ENCODE measurements around the gene RPS26.
"Not testable (repeated sequence)": the region's sequence is repeated elsewhere in the genome, so short reads cannot be mapped to it uniquely, and the experiment has no call there.

Gene RPS26

DNA sequence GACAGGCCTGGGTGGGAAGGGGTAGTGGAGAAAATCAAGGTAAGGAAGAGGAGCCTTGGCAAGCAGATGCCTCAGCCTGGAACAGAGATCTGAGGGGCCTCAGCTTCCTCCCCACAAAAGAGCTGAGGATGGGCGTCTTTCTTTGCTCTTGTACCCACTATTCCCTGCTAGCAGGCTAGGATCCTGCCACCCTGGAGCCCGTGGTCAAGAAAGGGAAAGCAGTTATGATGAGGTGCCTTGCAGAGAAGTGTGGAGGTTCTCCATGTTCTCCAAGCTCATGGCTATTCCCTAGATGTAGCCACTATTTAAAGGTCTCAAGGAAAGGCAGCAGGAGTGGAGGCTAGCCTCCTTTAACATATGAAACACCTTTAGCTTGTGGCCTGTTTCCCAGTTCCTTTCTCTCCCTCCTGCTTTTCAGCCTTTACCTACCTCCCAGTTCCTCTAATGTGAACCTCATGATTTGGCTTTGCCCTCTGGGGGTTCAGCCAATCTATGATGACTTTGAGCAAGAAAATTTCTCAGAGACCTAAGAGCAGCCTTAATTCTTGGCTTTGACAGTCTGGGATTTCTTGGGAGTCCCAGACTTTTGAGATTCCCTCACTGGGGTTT is 19.7 kb upstream of the RPS26 start:
- no peak for DNase-seq (ENCODE audit: low read depth)

DNA sequence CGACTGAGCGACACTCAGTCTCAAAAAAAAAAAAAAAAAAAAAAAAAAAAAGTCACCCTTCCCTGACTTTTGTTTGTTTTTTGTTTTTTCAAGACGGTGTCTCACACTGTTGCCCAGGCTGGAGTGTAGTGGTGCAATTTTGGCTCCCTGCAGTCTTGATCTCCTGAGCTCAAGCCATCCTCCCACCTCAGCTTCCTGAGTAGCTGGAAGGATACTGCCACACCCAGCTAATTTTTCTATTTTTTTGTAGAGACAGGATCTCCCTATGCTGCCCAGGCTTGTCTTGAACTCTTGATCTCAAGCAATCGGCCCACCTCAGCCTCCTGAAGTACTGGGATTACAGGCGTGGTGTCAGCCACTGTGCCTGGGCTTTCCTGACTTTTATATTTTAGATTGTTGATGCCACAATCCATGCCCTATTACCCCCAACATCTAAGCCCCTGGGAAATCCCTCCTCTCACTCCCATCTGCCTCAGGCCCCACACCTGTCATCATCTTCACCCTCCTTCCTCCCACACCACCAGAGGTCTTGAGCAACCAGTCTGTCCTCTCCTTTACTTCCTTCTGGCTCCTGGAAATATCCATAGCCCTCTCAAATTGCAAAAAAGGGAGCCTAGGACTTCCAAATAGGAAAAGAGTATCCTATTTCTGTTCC is 13.1 kb upstream of the RPS26 start:
- DNase-seq (ENCODE audit: low read depth), result no peak

GRCh38 chr12:56029166-56029519 is 12.6 kb upstream of the RPS26 start:
- no peak for DNase-seq (ENCODE audit: low read depth)

GRCh38 chr12:56029666-56030293 is 11.9 kb upstream of the RPS26 start:
- no peak for DNase-seq (ENCODE audit: low read depth)

GRCh38 chr12:56031987-56032386 is 9.7 kb upstream of the RPS26 start:
- no peak for DNase-seq (ENCODE audit: low read depth)

- DNase-seq (ENCODE audit: low read depth), result no peak
Measured at GRCh38 chr12:56034586-56035332, 7.0 kb upstream of the RPS26 start.

DNA sequence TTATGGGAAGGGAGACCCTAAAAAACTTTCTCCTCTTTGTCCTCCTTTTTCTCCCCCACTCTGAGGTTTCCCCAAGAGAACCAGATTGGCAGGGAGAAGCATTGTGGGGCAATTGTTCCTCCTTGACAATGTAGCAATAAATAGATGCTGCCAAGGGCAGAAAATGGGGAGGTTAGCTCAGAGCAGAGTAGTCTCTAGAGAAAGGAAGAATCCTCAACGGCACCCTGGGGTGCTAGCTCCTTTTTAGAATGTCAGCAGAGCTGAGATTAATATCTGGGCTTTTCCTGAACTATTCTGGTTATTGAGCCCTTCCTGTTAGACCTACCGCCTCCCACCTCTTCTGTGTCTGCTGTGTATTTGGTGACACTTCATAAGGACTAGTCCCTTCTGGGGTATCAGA is 4.6 kb upstream of the RPS26 start:
- DNase-seq (ENCODE audit: low read depth), result no peak

GRCh38 chr12:56038022-56038655 is 3.6 kb upstream of the RPS26 start:
- no peak for DNase-seq (ENCODE audit: low read depth)

GRCh38 chr12:56040151-56040550 is 1.6 kb upstream of the RPS26 start:
- no peak for DNase-seq (ENCODE audit: low read depth)

DNA sequence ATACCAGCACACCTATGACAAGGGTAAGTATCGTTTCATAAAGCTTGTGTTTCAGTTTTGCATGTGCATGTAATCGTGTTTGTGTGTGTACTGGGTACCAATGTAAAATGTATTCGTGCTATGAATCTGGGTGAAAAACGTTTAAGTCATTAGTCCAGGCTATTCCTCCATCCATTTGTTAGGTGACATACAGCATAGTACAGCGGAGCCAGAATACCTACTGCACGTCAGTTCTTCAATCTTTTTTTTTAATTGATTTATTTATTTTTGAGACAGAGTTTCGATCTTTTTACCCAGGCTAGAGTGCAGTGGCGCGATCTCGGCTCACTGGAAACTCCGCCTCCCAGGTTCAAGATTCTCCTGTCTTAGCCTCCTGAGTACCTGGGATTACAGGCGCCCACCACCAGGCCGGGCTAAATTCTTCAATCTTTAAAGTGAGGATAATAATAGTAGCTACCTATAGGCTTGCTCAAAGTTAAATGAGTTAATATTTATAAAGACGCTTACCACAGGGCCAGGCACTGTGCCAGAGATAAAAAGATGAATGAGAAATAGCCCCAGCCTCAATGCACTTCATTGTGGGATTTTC is 661 bp upstream of the RPS26 start:
- no peak for DNase-seq (ENCODE audit: low read depth)

DNA sequence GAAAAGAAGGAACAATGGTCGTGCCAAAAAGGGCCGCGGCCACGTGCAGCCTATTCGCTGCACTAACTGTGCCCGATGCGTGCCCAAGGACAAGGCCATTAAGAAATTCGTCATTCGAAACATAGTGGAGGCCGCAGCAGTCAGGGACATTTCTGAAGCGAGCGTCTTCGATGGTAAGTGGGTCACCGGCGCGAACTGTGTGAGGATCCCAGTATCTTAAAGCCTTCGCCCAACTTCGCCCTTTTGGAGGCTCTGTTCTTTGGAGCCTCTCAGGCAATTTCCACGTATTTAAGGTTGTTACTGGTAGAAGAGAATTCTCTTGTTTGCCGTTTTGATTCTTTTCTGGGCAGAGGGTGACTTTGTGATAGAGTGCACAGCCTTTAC is 704 bp downstream of the RPS26 start:
- not testable (repeated sequence) for DNase-seq (ENCODE audit: low read depth)

GRCh38 chr12:56042843-56043242 is 1.1 kb downstream of the RPS26 start:
- DNase-seq (ENCODE audit: low read depth), result no peak

- DNase-seq (ENCODE audit: low read depth), result no peak
Measured at GRCh38 chr12:56046027-56046780, 4.5 kb downstream of the RPS26 start.

GRCh38 chr12:56053407-56053893 is 11.7 kb downstream of the RPS26 start:
- no peak for DNase-seq (ENCODE audit: low read depth)

- not testable (repeated sequence) for DNase-seq (ENCODE audit: low read depth)
Measured at GRCh38 chr12:56059964-56060363, 18.2 kb downstream of the RPS26 start.

GRCh38 chr12:56061982-56062381 is 20.3 kb downstream of the RPS26 start:
- DNase-seq (ENCODE audit: low read depth), result no peak

- DNase-seq (ENCODE audit: low read depth), result no peak
Measured at GRCh38 chr12:56062996-56063395, 21.3 kb downstream of the RPS26 start.

DNA sequence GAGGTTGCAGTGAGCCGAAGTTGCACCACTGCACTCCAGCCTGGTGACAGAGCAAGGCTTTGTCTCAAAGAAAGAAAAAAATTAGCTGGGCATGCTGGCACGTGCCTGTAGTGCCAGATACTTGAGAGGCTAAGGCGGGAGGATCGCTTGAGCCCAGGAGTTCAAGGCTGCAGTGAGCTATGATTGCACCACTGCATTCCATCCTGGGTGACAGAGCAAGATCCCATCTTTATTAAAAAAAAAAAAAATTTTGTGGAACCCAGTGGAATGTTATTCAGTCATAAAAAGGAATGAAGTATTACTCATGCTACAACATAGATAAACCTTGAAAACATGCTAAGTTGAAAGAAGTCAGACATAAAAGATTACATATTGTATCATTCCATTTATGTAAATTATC is 29.9 kb downstream of the RPS26 start:
- no peak for DNase-seq (ENCODE audit: low read depth)

DNA sequence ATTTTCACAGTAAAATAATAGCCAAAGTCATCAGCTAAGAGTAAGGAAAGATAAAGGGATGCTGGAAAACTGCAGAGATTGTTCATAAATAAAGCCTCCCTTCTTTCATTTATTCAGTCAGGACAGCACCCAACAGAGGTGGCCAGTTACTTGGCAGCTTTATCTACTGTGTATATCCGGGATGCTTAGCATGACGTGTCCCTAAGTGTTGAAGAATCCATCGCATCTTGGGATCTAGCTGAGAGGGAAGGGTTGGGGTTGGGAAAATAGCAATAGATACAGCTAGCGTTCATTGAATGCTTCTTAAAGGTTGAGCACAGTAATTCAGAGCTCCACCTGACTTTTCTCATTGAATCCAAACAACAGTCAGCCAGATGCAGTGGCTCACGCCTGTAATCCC is 32.7 kb downstream of the RPS26 start:
- no peak for DNase-seq (ENCODE audit: low read depth)

- DNase-seq (ENCODE audit: low read depth), result not testable (repeated sequence)
Measured at GRCh38 chr12:56077966-56078365, 36.2 kb downstream of the RPS26 start.

DNA sequence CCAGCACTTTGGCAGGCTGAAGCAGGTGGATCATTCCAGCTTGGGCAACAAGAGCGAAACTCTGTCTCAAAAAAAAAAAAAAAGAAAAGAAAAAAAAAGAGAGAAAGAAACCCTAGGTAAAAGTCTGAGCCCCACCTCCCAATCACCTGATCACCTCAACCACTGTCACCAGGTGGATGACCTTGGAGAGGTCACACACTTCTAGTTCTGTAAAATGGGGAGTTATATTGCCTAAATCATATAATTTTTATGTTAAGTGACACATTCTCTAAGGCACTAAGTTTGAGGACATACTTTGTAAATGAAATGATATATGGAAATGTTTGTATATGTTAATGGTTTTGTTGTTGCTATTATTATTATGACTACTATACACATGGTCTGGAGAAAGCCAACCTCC is 36.7 kb downstream of the RPS26 start:
- DNase-seq (ENCODE audit: low read depth), result no peak

All from stimulated activated CD8-positive, alpha-beta memory T cell treated with anti-CD3 and anti-CD28 coated beads, Interleukin-15, amount 100 ng/mL, for 24 hours (primary cell).